GM23338 (cell line): ENCODE results near the gene PREP. TPM values are rescaled to one million over a fixed set of nuclear protein-coding genes. Genes with fewer than 3 reads are reported as not detected.
A peak's percentile ranks its signal among the peaks of the same experiment; 100 is the strongest.

Experiments used
- ATAC-seq: fragments of 200-7000 bp; cut with Tn5 transposase; 3 replicates; pipeline ENCODE4 v1.9.1; 2020
- DNase-seq: peaks from one replicate; pipeline ENCODE4 v3.0.0-alpha.2; 2015; ENCODE audit warnings: low spot score
- H2AFZ ChIP-seq: fragments of 200-600 bp; sonication (generic); 2 replicates; pipeline ENCODE4 v1.8.0; 2016; ENCODE audit warnings: antibody characterized with exemption, mild to moderate bottlenecking, moderate library complexity
- H3F3A ChIP-seq: fragments of 200-600 bp; sonication (generic); replicated peaks from 2 replicates; pipeline ENCODE4 v1.8.0; 2017; ENCODE audit warnings: antibody characterized with exemption, mixed run types, low read depth
- H3K27ac ChIP-seq: fragments of 200-600 bp; sonication (generic); 2 replicates; pipeline ENCODE4 v1.6.1; 2016; ENCODE audit warnings: low read depth
- H3K27me3 ChIP-seq: fragments of 200-600 bp; sonication (generic); 2 replicates; pipeline ENCODE4 v1.8.0; 2016; ENCODE audit warnings: mild to moderate bottlenecking, mixed run types, moderate library complexity; ENCODE audit not compliant: insufficient read depth
- H3K36me3 ChIP-seq: fragments of 200-600 bp; sonication (generic); 2 replicates; pipeline ENCODE4 v1.8.0; 2016; ENCODE audit warnings: mild to moderate bottlenecking; ENCODE audit not compliant: insufficient read depth
- H3K4me1 ChIP-seq: fragments of 200-600 bp; sonication (generic); 2 replicates; pipeline ENCODE4 v1.8.0; 2016; ENCODE audit warnings: mild to moderate bottlenecking, moderate library complexity; ENCODE audit not compliant: insufficient read depth
- H3K4me2 ChIP-seq: fragments of 200-600 bp; sonication (generic); 2 replicates; pipeline ENCODE4 v1.7.1; 2017; ENCODE audit warnings: mixed run types
- H3K4me3 ChIP-seq: fragments of 200-600 bp; sonication (generic); 2 replicates; pipeline ENCODE4 v1.6.1; 2016; ENCODE audit warnings: mixed run types
- H3K79me2 ChIP-seq: fragments of 200-600 bp; sonication (generic); replicated peaks from 2 replicates; pipeline ENCODE4 v1.8.0; 2017; ENCODE audit warnings: mild to moderate bottlenecking; ENCODE audit not compliant: insufficient read depth
- H3K9me2 ChIP-seq: fragments of 200-600 bp; sonication (generic); 2 replicates; pipeline ENCODE4 v1.8.0; 2017; ENCODE audit not compliant: insufficient read depth
- H4K20me1 ChIP-seq: fragments of 200-600 bp; sonication (generic); replicated peaks from 2 replicates; pipeline ENCODE4 v1.8.0; 2017; ENCODE audit warnings: mild to moderate bottlenecking; ENCODE audit not compliant: insufficient read depth
- H3K27ac Mint-ChIP-seq: 2 replicates; pipeline ENCODE4 v1.8.0; 2020; ENCODE audit warnings: inconsistent platforms, mild to moderate bottlenecking, moderate library complexity, mixed read lengths
- H3K27me3 Mint-ChIP-seq: 3 replicates; pipeline ENCODE4 v1.8.0; 2022; ENCODE audit warnings: low read depth, mild to moderate bottlenecking, moderate library complexity, mixed read lengths, inconsistent platforms; ENCODE audit not compliant: insufficient read depth, poor library complexity
- H3K36me3 Mint-ChIP-seq: 3 replicates; pipeline ENCODE4 v1.8.0; 2021; ENCODE audit warnings: low read depth, mild to moderate bottlenecking, inconsistent platforms, moderate library complexity, mixed read lengths
- H3K4me1 Mint-ChIP-seq: 3 replicates; pipeline ENCODE4 v1.8.0; 2020; ENCODE audit warnings: mild to moderate bottlenecking, inconsistent platforms, mixed read lengths
- H3K4me3 Mint-ChIP-seq: 3 replicates; pipeline ENCODE4 v1.8.0; 2021; ENCODE audit warnings: moderate library complexity, mild to moderate bottlenecking, inconsistent platforms, mixed read lengths
- H3K9me3 Mint-ChIP-seq: 3 replicates; pipeline ENCODE4 v1.8.0; 2020; ENCODE audit warnings: moderate library complexity, mild to moderate bottlenecking, inconsistent platforms, mixed read lengths
- CREB1 ChIP-seq: fragments of 250-450 bp; sonication (Bioruptor Pico); IDR thresholded peaks from 2 replicates; pipeline ENCODE4 v1.5.0; 2020; ENCODE audit warnings: low read depth, mild to moderate bottlenecking, moderate library complexity
- ETS1 ChIP-seq: IDR thresholded peaks from 2 replicates; pipeline ENCODE4 v1.6.1; 2016; ENCODE audit warnings: antibody characterized with exemption
- EZH2 ChIP-seq: fragments of 200-600 bp; sonication (generic); IDR thresholded peaks from one replicate; pipeline ENCODE4 v1.8.0; 2017; ENCODE audit warnings: antibody characterized with exemption, mild to moderate bottlenecking, low read depth; ENCODE audit not compliant: unreplicated experiment
- EZH2phosphoT487 ChIP-seq: fragments of 200-600 bp; sonication (generic); IDR thresholded peaks from one replicate; pipeline ENCODE4 v1.8.1; 2018; ENCODE audit warnings: antibody characterized with exemption; ENCODE audit not compliant: unreplicated experiment
- JUNB ChIP-seq: IDR thresholded peaks from one replicate; pipeline ENCODE4 v1.6.1; 2016; ENCODE audit warnings: antibody characterized with exemption; ENCODE audit not compliant: unreplicated experiment
- REST ChIP-seq: IDR thresholded peaks from one replicate; pipeline ENCODE4 v1.6.1; 2018; ENCODE audit warnings: antibody characterized with exemption; ENCODE audit not compliant: unreplicated experiment
- STAT1 ChIP-seq: IDR thresholded peaks from one replicate; pipeline ENCODE4 v1.6.1; 2016; ENCODE audit warnings: antibody characterized with exemption; ENCODE audit not compliant: unreplicated experiment
- ZNF114 ChIP-seq: fragments of 250-450 bp; sonication (Bioruptor Pico); IDR thresholded peaks from 2 replicates; pipeline ENCODE4 v1.5.0; 2020; ENCODE audit warnings: mild to moderate bottlenecking, moderate library complexity
- ZNF331 ChIP-seq: fragments of 250-450 bp; sonication (Bioruptor Pico); IDR thresholded peaks from 2 replicates; pipeline ENCODE4 v1.5.0; 2020; ENCODE audit warnings: low read depth, mild to moderate bottlenecking, moderate library complexity
- ZNF462 ChIP-seq: fragments of 250-450 bp; sonication (Bioruptor Pico); IDR thresholded peaks from 2 replicates; pipeline ENCODE4 v1.5.0; 2020; ENCODE audit warnings: mild to moderate bottlenecking, moderate library complexity
- polyA plus RNA-seq: library from polyadenylated mRNA; unstranded; fragments of >200 nt; fragmentation: Nextera tagmentation; extraction: Ambion mirVana; gene quantifications from 2 replicates; pipeline ENCODE4 v1.2.1, GENCODE V29; 2016
- total RNA-seq: library from RNA; depleted of rRNA; stranded (reverse); fragments of >200 nt; shearing (Covaris generic); gene quantifications from 2 replicates; pipeline ENCODE4 v1.2.3, GENCODE V29; 2014

The PREP gene
- total and polyA plus RNA-seq, 2 experiments from 2014 or later: 28.5 to 52.7 TPM

- Mint-ChIP-seq H3K27me3 (no peaks in the 10 kb centered on the region), H3K27ac (0 out of 2 replicates have a peak overlapping the region, but pooled peaks have one; percentile 19), H3K36me3 (peaks cover 40% of the 10 kb centered on the region), H3K9me3 (no peaks in the 10 kb centered on the region), H3K4me1 (no peaks in the 10 kb centered on the region), H3K4me3 (no peak overlapping the region)
- no peaks in the 10 kb centered on the region for H3F3A ChIP-seq
- DNase-seq: no peak
- H3K4me2 ChIP-seq: no peak overlapping the region
- H3K27ac ChIP-seq: no peak overlapping the region
- H3K4me3 ChIP-seq: no peak overlapping the region
- no peaks in the 10 kb centered on the region; the same call in 1 of the 2 replicates for H4K20me1 ChIP-seq
- no peak for TF ChIP-seq REST
- no peak for TF ChIP-seq ETS1
- TF ChIP-seq ZNF331: no peak
- no peak for TF ChIP-seq CREB1
- no peak for TF ChIP-seq EZH2phosphoT487
- no peaks in the 10 kb centered on the region for H3K9me2 ChIP-seq
- ATAC-seq: no peak
- peaks cover 13% of the 10 kb centered on the region; the same call in 1 of the 2 replicates for H3K36me3 ChIP-seq
- no peaks in the 10 kb centered on the region for H3K27me3 ChIP-seq
- no peaks in the 10 kb centered on the region for H3K4me1 ChIP-seq
- no peak overlapping the region for H2AFZ ChIP-seq
- H3K79me2 ChIP-seq: peaks cover 13% of the 10 kb centered on the region
These were observed 29.4 kb downstream of the PREP start for GRCh38 chr6:105373481-105373880.

GRCh38 chr6:105372849-105373182, 30.1 kb downstream of the PREP start:
- Mint-ChIP-seq H3K4me3 (no peak overlapping the region), H3K9me3 (no peaks in the 10 kb centered on the region), H3K27ac (peak overlapping the region; percentile 59; the same call in 1 of the 2 replicates), H3K36me3 (peaks cover 45% of the 10 kb centered on the region), H3K4me1 (no peaks in the 10 kb centered on the region), H3K27me3 (no peaks in the 10 kb centered on the region)
- H3K4me1 ChIP-seq: no peaks in the 10 kb centered on the region
- no peak overlapping the region for H3K27ac ChIP-seq
- no peak overlapping the region for H3K4me3 ChIP-seq
- no peak for ATAC-seq
- H3K36me3 ChIP-seq: peaks cover 13% of the 10 kb centered on the region; the same call in 1 of the 2 replicates
- DNase-seq: no peak
- peaks cover 8% of the 10 kb centered on the region for H3K79me2 ChIP-seq
- H2AFZ ChIP-seq: no peak overlapping the region
- no peak overlapping the region for H3K4me2 ChIP-seq
- no peaks in the 10 kb centered on the region for H3K27me3 ChIP-seq
- H3K9me2 ChIP-seq: no peaks in the 10 kb centered on the region
- no peaks in the 10 kb centered on the region for H3F3A ChIP-seq
- H4K20me1 ChIP-seq: no peaks in the 10 kb centered on the region; the same call in 1 of the 2 replicates
- TF ChIP-seq EZH2 (no peak), STAT1 (no peak), ZNF462 (no peak), CREB1 (no peak), ZNF331 (no peak), JUNB (no peak), EZH2phosphoT487 (no peak), ZNF114 (no peak)
